RPMI7951 (cell line): ENCODE data around the gene RASSF3. TPM values are rescaled to one million over a fixed set of nuclear protein-coding genes. Genes with fewer than 3 reads are reported as not detected.
A peak's percentile ranks its signal among the peaks of the same experiment; 100 is the strongest.

Experiments
- DNase-seq: peaks from one replicate; pipeline ENCODE4 v3.0.0-alpha.2; 2012; ENCODE audit warnings: low read depth
- total RNA-seq: library from RNA; depleted of rRNA; stranded (reverse); fragments of >200 nt; shearing (Covaris generic); gene quantifications from 2 replicates; pipeline ENCODE4 v1.2.3, GENCODE V29; 2014

The RASSF3 gene
- total RNA-seq, 1 experiment from 2014 or later = 12.4 TPM

DNA sequence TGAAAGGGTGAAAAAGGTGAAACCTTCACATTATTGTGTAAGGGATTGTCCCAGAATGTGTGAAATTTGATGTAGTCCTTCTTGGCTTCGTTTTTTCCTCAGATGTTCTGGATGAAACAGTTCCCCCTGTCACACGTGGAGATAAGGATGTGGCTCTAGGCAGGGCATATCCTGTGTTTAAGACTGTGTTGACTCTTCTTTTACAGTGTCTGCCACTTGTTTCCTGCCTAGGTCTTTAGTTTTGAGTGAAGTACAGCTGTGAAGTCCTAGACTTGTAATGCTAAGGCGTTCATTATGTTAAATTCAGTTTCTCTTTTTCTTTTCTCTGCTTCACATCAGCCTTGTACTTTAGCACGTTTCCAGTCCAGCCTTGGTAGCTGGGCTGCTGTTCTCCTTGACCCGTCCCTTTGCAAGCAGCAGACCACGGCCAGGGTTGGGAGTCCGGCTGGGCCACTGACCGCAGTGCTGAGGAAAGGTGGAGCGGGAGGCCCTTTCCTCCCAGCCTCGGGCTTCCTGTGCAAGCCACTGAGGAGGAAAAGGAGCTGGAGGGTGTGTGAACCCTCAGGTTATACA, 59.1 kb downstream of the RASSF3 start:
- peak; percentile 34 for DNase-seq

DNA sequence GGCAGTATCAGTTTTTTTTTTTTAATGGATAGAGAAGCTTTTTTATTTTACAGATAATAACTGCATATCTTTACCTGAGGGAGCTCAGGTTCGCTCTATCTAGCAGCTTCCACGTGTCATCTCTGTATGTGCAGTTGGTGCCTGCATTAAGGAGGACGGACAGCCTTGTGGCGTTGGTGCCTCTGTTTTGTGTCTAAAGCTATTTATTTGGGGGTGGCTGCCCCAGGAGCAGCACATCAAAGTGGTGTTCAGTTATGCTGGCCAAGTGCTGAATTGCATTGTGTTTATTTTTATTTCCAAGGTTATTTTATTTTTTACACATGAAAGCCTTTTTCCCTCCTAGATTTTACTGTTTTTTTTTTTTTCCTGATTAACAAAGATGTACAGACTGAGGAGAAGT, 59.7 kb downstream of the RASSF3 start:
- DNase-seq = no peak

DNA sequence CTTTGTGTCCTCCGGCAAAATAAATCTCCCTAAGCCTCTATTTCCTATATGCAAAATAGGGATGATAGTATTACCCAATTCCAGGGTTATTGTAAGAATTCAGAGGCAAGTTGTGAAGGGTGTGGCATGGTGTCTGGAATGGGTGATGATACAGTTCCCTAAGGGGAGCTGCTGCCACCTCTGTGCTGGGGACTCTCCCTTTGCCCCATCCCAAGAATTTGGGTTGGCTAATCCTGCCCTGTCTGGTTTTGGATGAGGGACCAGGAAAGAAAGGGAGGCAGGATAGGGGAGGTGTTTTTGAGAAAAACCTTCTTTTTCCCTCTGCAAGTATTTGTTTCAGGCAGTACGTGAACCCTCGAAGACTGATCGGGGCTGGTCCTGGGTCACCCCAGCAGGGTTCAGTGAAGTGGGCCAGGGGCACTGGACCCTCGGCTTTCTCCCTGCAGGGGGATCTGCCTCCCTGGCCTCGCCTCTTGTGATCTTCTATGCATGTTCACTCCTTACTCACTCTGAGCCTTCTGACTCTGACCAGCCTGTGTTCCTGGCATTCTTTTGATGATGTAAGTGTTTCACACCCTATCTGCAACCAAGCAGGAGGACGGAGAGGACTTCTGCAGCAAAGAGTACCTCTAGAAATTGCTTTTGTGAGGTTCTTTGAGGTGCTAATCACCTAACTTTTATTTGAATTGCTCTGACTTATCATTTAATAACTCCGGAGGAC, 60.8 kb downstream of the RASSF3 start:
- DNase-seq = peak; percentile 32

DNA sequence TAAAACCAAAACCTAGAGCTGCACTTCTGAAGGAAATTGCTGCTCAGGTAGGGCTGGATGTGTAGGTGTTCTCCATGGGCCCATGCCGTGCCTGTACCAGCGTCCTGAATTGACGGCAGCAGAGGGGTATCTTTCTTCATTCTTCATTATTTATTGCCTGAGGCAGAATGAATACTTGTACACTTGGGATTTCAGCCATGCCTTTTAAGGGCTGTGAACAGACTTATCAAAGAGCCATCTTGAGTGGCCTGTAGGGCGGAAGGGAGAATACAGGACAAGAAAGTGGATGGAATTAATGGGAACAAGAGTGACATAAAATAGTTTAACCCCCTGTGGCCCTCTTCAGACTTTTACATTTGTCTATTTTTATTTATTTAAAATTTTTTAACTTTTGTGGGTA, 61.4 kb downstream of the RASSF3 start:
- DNase-seq = no peak

DNA sequence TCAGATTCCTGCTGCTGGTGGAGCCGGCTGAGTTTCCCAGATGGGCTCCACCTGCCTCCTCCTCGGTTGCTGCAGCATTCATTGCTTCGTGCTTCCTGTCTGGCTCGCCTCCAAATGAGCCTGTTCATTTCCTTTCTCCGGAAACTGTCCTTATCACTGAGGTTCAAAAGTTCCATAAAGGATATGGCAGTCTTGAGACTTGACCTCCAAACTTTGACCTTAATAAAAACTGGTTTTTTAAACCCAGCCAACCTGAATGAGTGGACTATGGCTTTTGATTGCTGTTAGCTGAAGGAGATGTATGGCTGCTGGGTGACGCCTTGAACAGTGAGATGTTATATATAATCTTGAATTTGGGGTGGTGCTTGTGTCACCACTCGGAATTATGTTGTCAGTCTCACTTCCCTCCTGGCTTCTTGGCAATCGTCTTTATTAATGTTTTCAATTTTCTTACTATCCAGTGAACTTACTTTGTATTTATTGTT, 62.7 kb downstream of the RASSF3 start:
- peak; percentile 79 for DNase-seq

DNA sequence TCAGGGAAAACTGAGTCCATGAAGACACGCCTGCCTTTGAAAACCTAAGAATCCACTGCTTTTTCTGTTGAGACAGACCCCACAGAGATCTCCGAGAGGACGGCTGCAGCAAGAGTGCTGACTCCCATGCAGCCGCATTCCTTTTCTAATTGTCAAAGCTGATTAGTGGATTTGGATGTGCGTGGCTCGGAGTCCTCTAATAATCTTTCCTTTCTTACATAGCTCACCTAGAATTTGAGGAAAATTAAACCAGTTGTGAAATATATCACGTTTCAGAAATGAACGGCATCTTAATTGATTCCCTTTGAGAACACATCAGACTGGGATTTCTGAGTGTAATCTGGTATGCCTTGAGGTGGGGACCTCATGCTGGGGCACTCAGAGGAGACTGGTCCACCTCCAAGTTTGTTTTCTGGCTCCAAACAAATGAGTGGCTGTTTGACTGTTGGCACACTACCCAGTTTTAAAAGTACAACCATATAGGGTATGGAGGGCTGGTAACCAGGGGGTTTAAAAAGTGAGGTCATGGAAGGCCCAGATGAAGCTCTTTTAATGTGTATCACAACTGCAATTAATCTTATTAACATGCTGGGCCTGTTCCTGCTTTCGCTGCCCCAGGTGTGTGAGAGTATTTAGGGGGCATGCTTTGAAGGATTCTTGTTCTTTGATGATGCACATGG, 63.3 kb downstream of the RASSF3 start:
- peak; percentile 40 for DNase-seq

DNA sequence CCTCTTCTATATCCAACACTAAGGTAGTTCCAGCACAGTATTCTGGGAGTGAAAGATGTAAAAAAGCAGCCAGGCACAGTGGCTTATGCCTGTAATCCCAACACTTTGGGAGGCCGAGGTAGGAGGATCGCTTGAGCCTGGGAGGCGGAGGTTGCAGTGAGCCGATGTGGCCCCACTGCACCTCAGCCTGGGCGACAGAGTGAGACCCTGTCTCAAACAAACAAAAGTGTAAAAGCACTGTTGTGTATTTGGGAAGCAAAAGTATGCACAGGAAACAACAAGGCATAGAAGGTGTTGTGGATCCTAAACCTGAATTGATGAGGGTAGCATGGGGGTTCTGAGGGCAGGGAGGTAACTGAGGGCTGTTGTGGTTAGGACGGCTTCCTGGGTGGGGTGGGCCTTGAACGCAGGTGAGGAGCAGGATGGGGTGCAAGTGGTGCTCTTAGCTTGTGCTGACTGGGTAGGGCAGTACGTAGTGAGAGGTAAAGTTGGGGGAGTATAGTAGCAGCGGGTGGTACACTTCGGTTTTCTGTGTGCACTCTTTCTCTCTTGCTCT, 64.2 kb downstream of the RASSF3 start:
- DNase-seq = no peak

DNA sequence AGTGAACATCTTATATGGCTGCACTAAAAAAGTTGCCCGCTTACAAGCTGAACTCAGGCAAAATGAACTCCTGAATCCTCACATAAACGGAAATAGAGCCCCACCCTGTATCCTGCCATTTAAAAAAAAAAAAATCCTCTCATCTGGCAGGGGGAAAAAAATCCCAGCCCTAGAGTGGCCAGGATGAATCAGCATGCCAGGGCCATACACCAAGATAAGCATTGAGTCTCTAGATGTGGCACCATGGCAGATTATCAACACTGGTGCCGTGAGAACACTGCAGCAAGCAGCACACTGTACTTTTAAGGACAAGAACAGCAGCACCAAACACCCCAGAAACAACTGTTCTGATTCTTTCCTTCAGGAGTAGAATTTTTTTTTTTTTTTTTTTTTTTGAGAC, 65.5 kb downstream of the RASSF3 start:
- peak; percentile 92 for DNase-seq

DNA sequence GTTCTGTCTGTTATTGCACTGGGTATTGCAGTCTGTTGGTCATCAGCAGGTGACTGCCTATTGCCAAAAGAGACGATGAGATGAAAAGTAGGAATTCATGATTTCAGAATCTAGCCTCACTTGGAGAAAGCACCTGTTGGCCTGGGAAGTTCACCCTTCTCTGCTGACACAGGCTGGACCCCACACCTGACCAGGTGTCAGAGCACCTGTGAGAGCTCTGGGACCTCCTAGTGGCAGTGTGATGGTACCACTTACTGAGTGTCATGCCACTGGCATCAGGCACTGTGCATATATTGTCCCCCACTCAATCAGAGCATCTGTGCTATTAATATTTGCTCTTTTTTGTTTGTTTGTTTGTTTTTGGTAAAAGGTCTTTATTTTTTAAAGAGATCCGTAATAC, 68.0 kb downstream of the RASSF3 start:
- DNase-seq = no peak

DNA sequence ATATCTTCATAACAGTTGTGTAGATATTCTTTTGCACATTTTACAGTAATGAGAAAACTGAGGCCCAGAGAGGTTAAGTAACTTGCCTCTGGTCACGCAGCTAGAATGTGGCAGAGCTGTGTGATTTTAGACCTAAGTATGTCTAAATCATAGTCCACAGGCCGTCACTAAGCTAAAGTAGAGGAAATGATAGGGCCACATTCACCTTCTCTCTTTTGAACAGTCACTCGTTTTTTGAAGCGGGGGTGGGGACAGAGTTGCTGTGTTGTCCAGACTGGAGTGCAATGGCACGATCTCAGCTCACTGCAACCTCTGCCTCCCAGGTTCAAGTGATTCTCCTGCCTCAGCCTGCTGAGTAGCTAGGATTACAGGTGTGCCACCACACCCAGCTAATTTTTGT, 68.5 kb downstream of the RASSF3 start:
- DNase-seq = no peak

DNA sequence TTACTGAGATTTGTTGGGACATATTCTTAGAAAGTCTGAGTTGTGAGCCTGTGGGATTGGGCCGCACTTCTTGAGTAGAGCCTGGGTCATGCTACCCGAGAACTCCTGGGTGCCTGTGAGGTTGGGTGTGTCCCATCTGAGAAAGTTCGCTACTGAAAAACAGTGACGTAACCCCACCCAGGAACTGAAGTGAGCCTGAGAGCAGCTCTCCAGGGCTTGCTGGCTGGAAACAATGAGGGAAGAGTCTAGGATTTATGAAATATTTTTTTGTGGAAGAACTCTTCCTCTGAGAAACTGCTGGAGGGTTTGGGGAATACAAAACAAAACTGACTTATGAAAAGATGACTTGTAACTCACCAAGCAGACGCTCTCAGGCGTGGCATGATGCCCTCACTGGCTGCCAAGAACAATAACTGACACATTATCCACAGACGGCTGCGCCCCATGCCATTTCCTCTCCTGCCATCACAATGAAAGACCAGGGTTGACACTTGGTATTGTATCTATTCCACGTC, 69.2 kb downstream of the RASSF3 start:
- peak; percentile 83 for DNase-seq

DNA sequence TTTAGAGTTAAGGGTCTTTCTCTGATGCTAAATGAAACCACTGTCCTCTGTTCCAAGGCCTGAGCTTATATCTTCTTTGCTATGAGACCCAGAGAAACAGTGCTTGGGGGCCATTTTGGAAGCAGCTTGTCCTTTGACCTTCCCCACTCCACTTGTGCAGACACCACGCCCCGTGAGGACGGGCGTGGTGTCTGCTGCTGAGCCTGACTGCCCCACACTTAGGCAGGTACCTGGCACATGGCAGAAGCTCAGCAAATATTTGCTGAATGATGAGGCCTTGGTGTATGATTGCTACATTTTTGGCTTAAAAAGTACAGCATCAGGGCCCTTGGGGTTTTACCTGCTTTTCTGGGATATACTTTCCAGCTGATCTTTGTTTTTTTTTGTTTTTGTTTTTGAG, 69.9 kb downstream of the RASSF3 start:
- DNase-seq = no peak

DNA sequence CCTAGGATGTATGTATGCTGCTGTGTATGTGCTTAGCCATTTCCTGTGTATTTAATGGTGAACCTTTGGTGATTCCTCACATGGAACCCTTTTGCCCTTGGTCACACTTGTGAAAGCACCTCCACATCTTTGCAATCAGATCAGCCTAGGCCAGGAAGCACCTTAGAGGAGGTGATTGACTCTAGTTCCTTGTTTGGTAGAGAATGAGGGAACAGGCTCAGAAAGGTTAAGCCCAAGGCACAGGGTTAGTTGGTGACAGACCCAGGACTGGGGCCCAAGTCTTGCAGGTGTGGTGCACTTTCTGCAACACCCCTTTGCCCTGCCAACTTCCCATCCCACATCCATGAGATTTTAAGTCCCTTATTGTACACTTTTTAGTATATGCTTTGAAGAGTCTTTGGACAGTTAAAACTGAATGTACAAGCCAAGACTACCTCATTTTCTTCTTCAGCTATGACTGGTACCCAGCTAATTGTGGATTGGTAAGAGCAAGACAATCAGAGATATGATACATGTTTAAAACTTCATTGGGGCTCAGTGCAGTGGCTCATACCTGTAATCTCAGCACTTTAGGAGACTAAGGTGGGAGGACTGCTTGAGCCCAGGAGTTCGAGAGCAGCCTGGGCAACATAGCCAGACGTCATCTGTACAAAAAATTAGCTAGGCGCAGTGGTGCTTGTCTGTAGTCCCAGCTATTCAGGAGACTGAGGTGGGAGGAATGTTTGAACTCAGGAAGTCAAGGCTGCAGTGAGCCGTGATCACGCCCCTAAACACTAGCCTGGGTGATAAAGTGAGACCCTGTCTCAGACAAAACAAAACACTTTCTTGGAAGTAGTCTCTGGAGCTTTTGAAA, 71.1 kb downstream of the RASSF3 start:
- DNase-seq = no peak

DNA sequence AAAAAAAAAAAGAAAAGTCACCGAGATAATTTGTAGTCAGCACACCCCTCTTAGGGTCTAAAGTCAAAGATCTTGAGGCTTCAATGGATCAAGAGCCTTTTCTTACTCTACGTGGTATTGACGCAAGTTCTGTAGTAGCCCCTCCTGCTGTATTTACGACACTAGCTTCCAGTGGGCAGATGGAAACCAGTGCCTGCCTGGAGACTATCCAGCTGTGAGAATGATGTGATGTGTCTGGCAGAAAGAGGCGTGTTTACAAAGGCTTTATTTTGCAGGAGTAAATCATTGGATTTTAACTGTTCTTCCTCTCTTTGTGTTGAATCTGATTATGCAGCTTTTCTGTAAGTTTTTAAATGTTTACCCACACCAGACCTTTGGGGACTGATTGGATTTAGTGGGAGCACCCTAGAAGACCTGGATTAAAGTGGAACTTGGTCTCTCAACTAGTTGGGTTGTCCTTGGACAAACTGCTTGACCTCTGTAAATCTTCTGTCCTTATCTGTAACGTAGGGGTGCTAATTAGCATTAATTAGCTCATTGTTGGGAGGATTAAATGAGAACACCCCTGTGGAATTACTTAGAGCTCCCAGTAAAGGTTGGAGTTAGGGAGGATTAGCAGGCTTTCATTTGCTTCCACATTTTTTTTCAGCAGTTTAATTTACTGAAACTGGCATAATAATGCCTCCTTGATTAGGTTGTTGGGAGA, 72.4 kb downstream of the RASSF3 start:
- DNase-seq = no peak

DNA sequence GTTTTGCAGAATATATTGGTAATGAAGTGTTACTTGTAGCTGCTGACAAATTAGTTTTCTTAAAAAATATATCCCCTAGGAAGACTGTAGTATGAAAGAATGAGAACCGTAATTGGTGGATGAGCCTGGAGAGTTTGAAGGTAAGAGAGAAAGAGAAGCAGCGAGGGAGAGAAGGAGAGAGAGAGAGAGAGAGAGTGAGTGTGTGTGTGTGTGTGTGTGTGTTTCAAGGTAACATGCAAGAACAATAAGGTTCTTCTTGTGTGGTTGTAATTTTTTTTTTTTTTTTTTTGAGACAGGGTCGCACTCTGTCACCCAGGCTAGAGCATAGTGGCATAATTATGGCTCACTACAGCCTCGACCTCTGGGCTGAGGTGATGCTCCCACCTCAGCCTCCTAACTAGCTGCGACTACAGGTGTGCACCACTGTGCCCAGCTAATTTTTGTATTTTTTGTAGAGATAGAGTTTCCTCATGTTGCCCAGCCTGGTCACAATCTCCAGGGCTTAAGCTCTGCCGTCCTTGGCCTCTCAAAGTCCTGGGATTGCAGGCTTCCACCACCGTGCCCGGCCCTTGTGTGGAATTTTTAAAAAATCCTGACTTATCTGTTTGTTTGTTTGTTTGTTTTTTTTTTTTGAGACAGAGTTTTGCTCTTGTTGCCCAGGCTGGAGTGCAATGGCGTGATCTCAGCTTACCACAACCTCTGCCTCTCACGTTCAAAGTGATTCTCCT, 73.7 kb downstream of the RASSF3 start:
- no peak for DNase-seq

DNA sequence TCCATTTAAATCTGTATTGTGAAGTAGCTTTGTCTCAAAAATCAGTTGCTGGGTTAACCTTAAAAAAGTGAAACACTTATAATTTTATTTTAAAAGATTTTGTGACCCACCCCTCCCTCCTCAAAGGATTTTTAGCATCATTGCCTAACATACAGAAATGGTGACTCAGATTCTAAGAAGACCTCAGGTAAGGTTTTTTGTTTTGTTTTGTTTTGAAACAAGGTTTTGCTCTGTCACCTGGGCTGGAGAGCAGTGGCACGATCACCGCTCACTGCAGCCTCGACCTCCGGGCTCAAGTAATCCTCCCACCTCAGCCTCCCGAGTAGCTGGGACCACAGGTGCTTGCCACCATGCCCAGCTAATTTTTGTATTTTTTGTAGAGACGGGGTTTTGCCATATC, 74.8 kb downstream of the RASSF3 start:
- no peak for DNase-seq

DNA sequence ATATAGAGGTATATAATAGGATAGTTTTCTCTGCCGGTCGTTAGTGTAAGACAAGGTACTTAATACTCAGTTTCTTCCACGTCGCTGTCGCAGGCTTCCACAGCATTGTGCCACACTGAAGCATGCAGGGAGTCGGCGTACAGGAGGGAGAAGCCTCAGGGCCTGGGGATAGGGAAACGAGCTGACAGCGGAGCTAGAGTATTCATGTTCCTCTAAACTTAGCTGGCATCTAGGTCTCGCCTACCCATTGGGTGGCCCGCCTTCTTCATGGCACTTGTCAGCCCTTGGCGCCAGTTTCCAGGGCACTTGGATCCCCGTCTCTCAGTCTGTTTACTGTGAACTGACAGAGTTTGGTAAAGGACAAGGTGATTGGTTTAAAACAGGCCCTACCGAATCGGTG, 75.3 kb downstream of the RASSF3 start:
- DNase-seq = no peak

DNA sequence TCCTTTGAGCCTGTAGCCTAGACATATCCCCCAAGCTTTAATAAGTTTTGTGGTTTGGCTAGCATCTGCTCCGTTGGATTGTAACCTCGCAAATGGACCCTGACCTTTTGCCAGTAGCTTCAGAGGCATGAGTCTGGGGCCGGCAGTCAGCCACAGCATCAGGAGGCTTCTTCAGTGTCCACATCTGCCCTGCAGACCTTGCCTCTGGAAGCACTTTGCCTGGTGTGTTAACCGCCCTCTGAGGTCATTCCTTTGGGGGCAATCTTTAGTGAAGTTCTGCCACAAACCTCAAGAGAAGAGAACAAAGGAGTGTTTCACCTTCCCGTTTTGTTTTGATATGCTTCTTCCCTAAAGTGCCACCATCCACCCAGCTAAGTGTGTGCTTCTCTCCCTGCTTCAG, 77.5 kb downstream of the RASSF3 start:
- DNase-seq = peak; percentile 86

DNA sequence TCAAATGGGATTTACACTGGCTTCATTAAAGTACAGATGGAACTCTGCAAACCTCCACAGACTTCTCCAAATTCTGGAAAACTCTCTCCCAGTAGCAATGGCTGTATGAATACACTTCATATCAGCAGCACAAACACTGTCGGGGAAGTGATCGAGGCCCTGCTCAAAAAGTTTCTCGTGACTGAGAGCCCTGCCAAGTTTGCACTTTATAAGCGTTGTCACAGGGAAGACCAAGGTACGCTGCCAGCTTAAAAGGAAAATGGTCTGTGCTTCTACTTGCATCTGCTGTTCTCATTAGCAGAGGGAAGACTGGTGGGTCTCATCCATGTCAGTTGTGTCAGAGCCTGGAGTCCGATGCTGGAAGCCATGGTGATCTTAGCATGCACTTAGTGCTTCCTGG, 77.9 kb downstream of the RASSF3 start:
- DNase-seq = no peak

DNA sequence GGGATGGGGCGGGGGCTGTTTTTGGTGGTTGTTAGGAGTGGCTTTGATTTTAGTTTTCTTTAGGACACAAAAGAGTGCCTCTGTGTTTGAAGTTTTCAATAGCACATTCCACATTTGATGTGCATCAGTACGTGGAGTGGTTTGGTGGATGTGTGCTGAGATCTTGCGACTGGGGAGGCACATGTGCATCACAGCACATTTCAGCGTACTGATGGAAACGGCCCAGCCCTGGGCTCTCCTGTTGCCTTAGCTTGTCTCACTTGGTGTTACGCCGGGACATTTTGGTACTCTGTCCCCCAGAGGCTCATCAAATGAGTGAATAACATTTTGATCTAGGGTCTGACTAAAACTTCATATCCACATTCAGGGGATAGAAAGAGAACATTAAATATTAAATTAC, 78.4 kb downstream of the RASSF3 start:
- DNase-seq = no peak
